WTC11 (cell line): ENCODE data around the gene SNRNP35.
"Not testable (repeated sequence)": the region's sequence is repeated elsewhere in the genome, so short reads cannot be mapped to it uniquely, and the experiment has no call there.

Experiments used
- CREB1 ChIP-seq: sonication (generic); formaldehyde crosslinking; IDR thresholded peaks from 2 replicates; pipeline ENCODE4 v1.8.0; 2023; ENCODE audit warnings: mild to moderate bottlenecking, missing genetic modification reagents
- E2F4 ChIP-seq: sonication (generic); formaldehyde crosslinking; IDR thresholded peaks from 2 replicates; pipeline ENCODE4 v1.8.1; 2022; ENCODE audit warnings: low read depth, mild to moderate bottlenecking, moderate library complexity, missing genetic modification reagents, borderline replicate concordance
- ESRRA ChIP-seq: sonication (generic); formaldehyde crosslinking; IDR thresholded peaks from 2 replicates; pipeline ENCODE4 v1.8.1; 2022; ENCODE audit warnings: mild to moderate bottlenecking, missing genetic modification reagents, borderline replicate concordance
- MLX ChIP-seq: sonication (generic); formaldehyde crosslinking; IDR thresholded peaks from 2 replicates; pipeline ENCODE4 v1.8.1; 2023; ENCODE audit warnings: mild to moderate bottlenecking, missing genetic modification reagents, moderate library complexity
- SP1 ChIP-seq: sonication (generic); formaldehyde crosslinking; conservative IDR thresholded peaks from 2 replicates; pipeline ENCODE4 v1.8.1; 2022; ENCODE audit warnings: missing genetic modification reagents
- TF ChIP-seq, protein P1 (sequence below): sonication (generic); formaldehyde crosslinking; IDR thresholded peaks from 2 replicates; pipeline ENCODE4 v1.8.0; 2022; ENCODE audit warnings: mild to moderate bottlenecking, missing genetic modification reagents
- TF ChIP-seq, protein P2 (sequence below): sonication (generic); formaldehyde crosslinking; IDR thresholded peaks from 2 replicates; pipeline ENCODE4 v1.8.1; 2023; ENCODE audit warnings: mild to moderate bottlenecking, missing genetic modification reagents, moderate library complexity
- TF ChIP-seq, protein P3 (sequence below): fragments of 200-600 bp; IDR thresholded peaks from 2 replicates; pipeline ENCODE4 v1.8.0; 2022; ENCODE audit warnings: antibody characterized with exemption
- TF ChIP-seq, protein P4 (sequence below): sonication (generic); formaldehyde crosslinking; IDR thresholded peaks from 2 replicates; pipeline ENCODE4 v1.8.0; 2022; ENCODE audit warnings: mild to moderate bottlenecking, missing genetic modification reagents

DNA sequence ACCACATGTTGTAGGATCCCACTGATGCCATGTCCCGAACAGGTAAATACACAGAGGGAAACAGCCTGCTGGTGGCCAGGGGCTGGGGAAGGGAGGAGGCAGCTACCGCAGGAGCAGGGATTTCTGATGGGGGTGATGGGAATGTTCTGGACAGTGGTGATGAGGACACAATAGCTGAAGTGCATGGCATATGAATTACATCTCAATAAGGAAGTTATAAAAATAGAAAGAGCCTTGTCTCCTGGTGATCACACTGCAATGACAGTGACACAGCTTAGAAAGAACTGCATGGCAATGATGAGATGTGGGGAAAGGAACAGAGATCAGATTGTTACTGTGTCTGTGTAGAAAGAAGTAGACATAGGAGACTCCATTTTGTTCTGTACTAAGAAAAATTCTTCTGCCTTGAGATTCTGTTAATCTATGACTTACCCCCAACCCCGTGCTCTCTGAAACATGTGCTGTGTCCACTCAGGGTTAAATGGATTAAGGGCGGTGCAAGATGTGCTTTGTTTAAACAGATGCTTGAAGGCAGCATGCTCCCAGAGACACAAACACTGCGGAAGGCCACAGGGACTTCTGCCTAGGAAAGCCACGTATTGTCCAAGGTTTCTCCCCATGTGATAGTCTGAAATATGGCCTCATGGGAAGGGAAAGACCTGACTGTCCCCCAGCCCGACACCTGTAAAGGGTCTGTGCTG is 34.5 kb downstream of the SNRNP35 start:
- TF ChIP-seq, protein P1, sequence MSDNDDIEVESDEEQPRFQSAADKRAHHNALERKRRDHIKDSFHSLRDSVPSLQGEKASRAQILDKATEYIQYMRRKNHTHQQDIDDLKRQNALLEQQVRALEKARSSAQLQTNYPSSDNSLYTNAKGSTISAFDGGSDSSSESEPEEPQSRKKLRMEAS (CRISPR knock-in tag): not testable (repeated sequence)
- TF ChIP-seq, protein P2, sequence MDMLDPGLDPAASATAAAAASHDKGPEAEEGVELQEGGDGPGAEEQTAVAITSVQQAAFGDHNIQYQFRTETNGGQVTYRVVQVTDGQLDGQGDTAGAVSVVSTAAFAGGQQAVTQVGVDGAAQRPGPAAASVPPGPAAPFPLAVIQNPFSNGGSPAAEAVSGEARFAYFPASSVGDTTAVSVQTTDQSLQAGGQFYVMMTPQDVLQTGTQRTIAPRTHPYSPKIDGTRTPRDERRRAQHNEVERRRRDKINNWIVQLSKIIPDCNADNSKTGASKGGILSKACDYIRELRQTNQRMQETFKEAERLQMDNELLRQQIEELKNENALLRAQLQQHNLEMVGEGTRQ: not testable (repeated sequence)
- TF ChIP-seq MLX (CRISPR knock-in tag); E2F4 (CRISPR knock-in tag); CREB1 (CRISPR knock-in tag); ESRRA; SP1 (CRISPR knock-in tag): not testable (repeated sequence)
- TF ChIP-seq, protein P3, sequence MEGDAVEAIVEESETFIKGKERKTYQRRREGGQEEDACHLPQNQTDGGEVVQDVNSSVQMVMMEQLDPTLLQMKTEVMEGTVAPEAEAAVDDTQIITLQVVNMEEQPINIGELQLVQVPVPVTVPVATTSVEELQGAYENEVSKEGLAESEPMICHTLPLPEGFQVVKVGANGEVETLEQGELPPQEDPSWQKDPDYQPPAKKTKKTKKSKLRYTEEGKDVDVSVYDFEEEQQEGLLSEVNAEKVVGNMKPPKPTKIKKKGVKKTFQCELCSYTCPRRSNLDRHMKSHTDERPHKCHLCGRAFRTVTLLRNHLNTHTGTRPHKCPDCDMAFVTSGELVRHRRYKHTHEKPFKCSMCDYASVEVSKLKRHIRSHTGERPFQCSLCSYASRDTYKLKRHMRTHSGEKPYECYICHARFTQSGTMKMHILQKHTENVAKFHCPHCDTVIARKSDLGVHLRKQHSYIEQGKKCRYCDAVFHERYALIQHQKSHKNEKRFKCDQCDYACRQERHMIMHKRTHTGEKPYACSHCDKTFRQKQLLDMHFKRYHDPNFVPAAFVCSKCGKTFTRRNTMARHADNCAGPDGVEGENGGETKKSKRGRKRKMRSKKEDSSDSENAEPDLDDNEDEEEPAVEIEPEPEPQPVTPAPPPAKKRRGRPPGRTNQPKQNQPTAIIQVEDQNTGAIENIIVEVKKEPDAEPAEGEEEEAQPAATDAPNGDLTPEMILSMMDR: not testable (repeated sequence)
- TF ChIP-seq, protein P4, sequence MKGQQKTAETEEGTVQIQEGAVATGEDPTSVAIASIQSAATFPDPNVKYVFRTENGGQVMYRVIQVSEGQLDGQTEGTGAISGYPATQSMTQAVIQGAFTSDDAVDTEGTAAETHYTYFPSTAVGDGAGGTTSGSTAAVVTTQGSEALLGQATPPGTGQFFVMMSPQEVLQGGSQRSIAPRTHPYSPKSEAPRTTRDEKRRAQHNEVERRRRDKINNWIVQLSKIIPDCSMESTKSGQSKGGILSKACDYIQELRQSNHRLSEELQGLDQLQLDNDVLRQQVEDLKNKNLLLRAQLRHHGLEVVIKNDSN: not testable (repeated sequence)
